ENCODE data around the gene MLPH.

Gene MLPH

GRCh38 chr2:237597196-237598145 is 110.4 kb downstream of the MLPH start:
- no peaks in the 10 kb centered on the region for H3K36me3 ChIP-seq (ENCODE audit: low read length)
- no peaks in the 10 kb centered on the region for H4K20me1 ChIP-seq (ENCODE audit: low read depth, low read length)
- no peak overlapping the region for H2AFZ ChIP-seq (ENCODE audit: low read depth, low read length, severe bottlenecking)
- H3K9me3 ChIP-seq (ENCODE audit: insufficient read depth, low read length), result no peaks in the 10 kb centered on the region
- H3K27ac ChIP-seq (ENCODE audit: low read depth, low read length), result no peak overlapping the region
- no peaks in the 10 kb centered on the region for H3K79me2 ChIP-seq (ENCODE audit: insufficient read depth, low read length)
- H3K9ac ChIP-seq (ENCODE audit: low read length), result no peak overlapping the region
- no peak for TF ChIP-seq CTCF (IDR thresholded peaks at IDR 0.05; ENCODE audit: insufficient read depth, low read length, poor library complexity, severe bottlenecking)
- TF ChIP-seq EZH2phosphoT487 (conservative IDR thresholded peaks at IDR 0.05; ENCODE audit: low read length), result no peak
- no peaks in the 10 kb centered on the region for H3F3A ChIP-seq (ENCODE audit: insufficient read depth)
- no peaks in the 10 kb centered on the region for H3K27me3 ChIP-seq (ENCODE audit: low read length)
- H3K4me2 ChIP-seq (ENCODE audit: low read depth, low read length, poor library complexity, severe bottlenecking), result no peak overlapping the region
- H3K9me2 ChIP-seq (replicated peaks; ENCODE audit: insufficient read depth, low read length), result no peaks in the 10 kb centered on the region
- no peak overlapping the region for H3K4me3 ChIP-seq (ENCODE audit: insufficient read depth, low read length, poor library complexity, severe bottlenecking)

GRCh38 chr2:237598468-237599208 is 111.6 kb downstream of the MLPH start:
- Histone ChIP-seq H3K4me2 (ENCODE audit: low read depth, low read length, poor library complexity, severe bottlenecking) (no peak overlapping the region), H3K36me3 (ENCODE audit: low read length) (no peaks in the 10 kb centered on the region), H3K9ac (ENCODE audit: low read length) (no peak overlapping the region), H3F3A (ENCODE audit: insufficient read depth) (no peaks in the 10 kb centered on the region), H3K9me2 (replicated peaks; ENCODE audit: insufficient read depth, low read length) (no peaks in the 10 kb centered on the region), H3K27me3 (ENCODE audit: low read length) (no peaks in the 10 kb centered on the region), H3K9me3 (ENCODE audit: insufficient read depth, low read length) (no peaks in the 10 kb centered on the region), H3K27ac (ENCODE audit: low read depth, low read length) (no peak overlapping the region), H3K4me3 (ENCODE audit: insufficient read depth, low read length, poor library complexity, severe bottlenecking) (no peak overlapping the region), H3K79me2 (ENCODE audit: insufficient read depth, low read length) (no peaks in the 10 kb centered on the region), H2AFZ (ENCODE audit: low read depth, low read length, severe bottlenecking) (no peak overlapping the region), H4K20me1 (ENCODE audit: low read depth, low read length) (no peaks in the 10 kb centered on the region)
- TF ChIP-seq EZH2phosphoT487 (conservative IDR thresholded peaks at IDR 0.05; ENCODE audit: low read length), result no peak
- no peak for TF ChIP-seq CTCF (IDR thresholded peaks at IDR 0.05; ENCODE audit: insufficient read depth, low read length, poor library complexity, severe bottlenecking)

GRCh38 chr2:237599465-237600110 is 112.5 kb downstream of the MLPH start:
- Histone ChIP-seq H4K20me1 (ENCODE audit: low read depth, low read length) (no peaks in the 10 kb centered on the region), H3K27ac (ENCODE audit: low read depth, low read length) (no peak overlapping the region), H3K9me2 (replicated peaks; ENCODE audit: insufficient read depth, low read length) (no peaks in the 10 kb centered on the region), H3F3A (ENCODE audit: insufficient read depth) (no peaks in the 10 kb centered on the region), H2AFZ (ENCODE audit: low read depth, low read length, severe bottlenecking) (no peak overlapping the region), H3K4me2 (ENCODE audit: low read depth, low read length, poor library complexity, severe bottlenecking) (no peak overlapping the region), H3K79me2 (ENCODE audit: insufficient read depth, low read length) (no peaks in the 10 kb centered on the region), H3K4me3 (ENCODE audit: insufficient read depth, low read length, poor library complexity, severe bottlenecking) (no peak overlapping the region), H3K9ac (ENCODE audit: low read length) (no peak overlapping the region), H3K36me3 (ENCODE audit: low read length) (no peaks in the 10 kb centered on the region), H3K27me3 (ENCODE audit: low read length) (no peaks in the 10 kb centered on the region), H3K9me3 (ENCODE audit: insufficient read depth, low read length) (no peaks in the 10 kb centered on the region)
- TF ChIP-seq CTCF (IDR thresholded peaks at IDR 0.05; ENCODE audit: insufficient read depth, low read length, poor library complexity, severe bottlenecking), result no peak
- TF ChIP-seq EZH2phosphoT487 (conservative IDR thresholded peaks at IDR 0.05; ENCODE audit: low read length), result no peak
